Measurements from ENCODE around the gene CAMTA1.

Gene CAMTA1

GRCh38 chr1:7220712-7221252 is 435.5 kb downstream of the CAMTA1 start:
- no peak for DNase-seq

- DNase-seq = no peak
Observed at GRCh38 chr1:7221826-7222694, 436.8 kb downstream of the CAMTA1 start.

GRCh38 chr1:7222695-7223015 is 437.4 kb downstream of the CAMTA1 start:
- DNase-seq = no peak

GRCh38 chr1:7223334-7224080 is 438.3 kb downstream of the CAMTA1 start:
- no peak for DNase-seq

- no peak for DNase-seq
Observed at GRCh38 chr1:7224081-7224534, 438.9 kb downstream of the CAMTA1 start.

- DNase-seq = no peak
Observed at GRCh38 chr1:7224644-7225043, 439.4 kb downstream of the CAMTA1 start.

GRCh38 chr1:7225711-7226505 is 440.7 kb downstream of the CAMTA1 start:
- no peak for DNase-seq

- no peak for DNase-seq
Observed at GRCh38 chr1:7227654-7228053, 442.4 kb downstream of the CAMTA1 start.

GRCh38 chr1:7228252-7228961 is 443.2 kb downstream of the CAMTA1 start:
- no peak for DNase-seq

- DNase-seq = no peak
Observed at GRCh38 chr1:7229186-7229585, 443.9 kb downstream of the CAMTA1 start.

- no peak for DNase-seq
Observed at GRCh38 chr1:7229696-7230631, 444.7 kb downstream of the CAMTA1 start.

- no peak for DNase-seq
Observed at GRCh38 chr1:7232441-7233236, 447.4 kb downstream of the CAMTA1 start.

- DNase-seq = no peak
Observed at GRCh38 chr1:7233237-7233540, 447.9 kb downstream of the CAMTA1 start.

- DNase-seq = no peak
Observed at GRCh38 chr1:7233646-7234470, 448.6 kb downstream of the CAMTA1 start.

GRCh38 chr1:7234471-7234755 is 449.2 kb downstream of the CAMTA1 start:
- no peak for DNase-seq

- no peak for DNase-seq
Observed at GRCh38 chr1:7235871-7236517, 450.7 kb downstream of the CAMTA1 start.

- DNase-seq = no peak
Observed at GRCh38 chr1:7236844-7237515, 451.7 kb downstream of the CAMTA1 start.

GRCh38 chr1:7247158-7247557 is 461.9 kb downstream of the CAMTA1 start:
- no peak for DNase-seq

All from T-helper 9 cell (primary cell).